ENCODE measurements around the gene PCDH9. TPM values are rescaled to one million over a fixed set of nuclear protein-coding genes. Genes with fewer than 3 reads are reported as not detected.

The PCDH9 gene
- total and polyA plus RNA-seq, 2 experiments from 2014 or later: 0.31 to 0.52 TPM

DNA sequence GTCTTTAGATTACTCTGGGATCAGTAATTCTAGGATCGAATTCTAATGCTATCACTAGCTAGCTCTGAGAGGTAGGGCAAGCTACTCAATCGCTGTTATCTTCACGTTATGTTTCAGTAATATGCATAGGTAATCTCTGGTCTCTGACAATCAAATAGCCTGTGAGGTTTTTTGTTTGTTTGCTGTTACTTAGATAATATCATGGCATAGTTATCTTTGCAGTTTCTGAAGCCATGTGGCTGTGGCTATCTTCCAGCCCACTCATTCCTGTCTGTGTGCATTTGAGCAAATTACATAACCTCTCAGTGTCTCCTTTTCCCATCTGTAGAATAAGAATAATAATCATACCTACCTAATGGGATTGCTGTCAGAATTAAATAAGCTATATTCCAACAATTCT is 330.2 kb downstream of the PCDH9 start (continued):
- TF ChIP-seq, protein P1, sequence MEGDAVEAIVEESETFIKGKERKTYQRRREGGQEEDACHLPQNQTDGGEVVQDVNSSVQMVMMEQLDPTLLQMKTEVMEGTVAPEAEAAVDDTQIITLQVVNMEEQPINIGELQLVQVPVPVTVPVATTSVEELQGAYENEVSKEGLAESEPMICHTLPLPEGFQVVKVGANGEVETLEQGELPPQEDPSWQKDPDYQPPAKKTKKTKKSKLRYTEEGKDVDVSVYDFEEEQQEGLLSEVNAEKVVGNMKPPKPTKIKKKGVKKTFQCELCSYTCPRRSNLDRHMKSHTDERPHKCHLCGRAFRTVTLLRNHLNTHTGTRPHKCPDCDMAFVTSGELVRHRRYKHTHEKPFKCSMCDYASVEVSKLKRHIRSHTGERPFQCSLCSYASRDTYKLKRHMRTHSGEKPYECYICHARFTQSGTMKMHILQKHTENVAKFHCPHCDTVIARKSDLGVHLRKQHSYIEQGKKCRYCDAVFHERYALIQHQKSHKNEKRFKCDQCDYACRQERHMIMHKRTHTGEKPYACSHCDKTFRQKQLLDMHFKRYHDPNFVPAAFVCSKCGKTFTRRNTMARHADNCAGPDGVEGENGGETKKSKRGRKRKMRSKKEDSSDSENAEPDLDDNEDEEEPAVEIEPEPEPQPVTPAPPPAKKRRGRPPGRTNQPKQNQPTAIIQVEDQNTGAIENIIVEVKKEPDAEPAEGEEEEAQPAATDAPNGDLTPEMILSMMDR (conservative IDR thresholded peaks at IDR 0.05; ENCODE audit: low read depth in 2 of 2): no peak
- TF ChIP-seq ETS1 (IDR thresholded peaks at IDR 0.05): no peak

- H3K9me2 ChIP-seq (ENCODE audit: insufficient read depth): no peaks in the 10 kb centered on the region
- no peak overlapping the region for H3K4me3 ChIP-seq
- no peaks in the 10 kb centered on the region for H3F3A ChIP-seq (replicated peaks; ENCODE audit: low read depth)
- H3K4me1 ChIP-seq (ENCODE audit: insufficient read depth): no peaks in the 10 kb centered on the region
- no peak overlapping the region for H2AFZ ChIP-seq
- H3K27ac Mint-ChIP-seq: no peak overlapping the region
- H3K36me3 ChIP-seq (ENCODE audit: insufficient read depth): no peaks in the 10 kb centered on the region
- H3K36me3 Mint-ChIP-seq (ENCODE audit: low read depth): no peaks in the 10 kb centered on the region
- no peak overlapping the region for H3K4me2 ChIP-seq
- H3K9me3 Mint-ChIP-seq: no peaks in the 10 kb centered on the region
- H3K27me3 Mint-ChIP-seq (ENCODE audit: insufficient read depth, low read depth, poor library complexity): peaks cover 2% of the 10 kb centered on the region
- H3K4me3 Mint-ChIP-seq: no peak overlapping the region
- TF ChIP-seq ETS1 (IDR thresholded peaks at IDR 0.05): no peak
- TF ChIP-seq EZH2phosphoT487 (IDR thresholded peaks at IDR 0.05; ENCODE audit: unreplicated experiment): no peak
- no peak for TF ChIP-seq POLR2AphosphoS5 (IDR thresholded peaks at IDR 0.05; ENCODE audit: low read depth)
- TF ChIP-seq, protein P2, sequence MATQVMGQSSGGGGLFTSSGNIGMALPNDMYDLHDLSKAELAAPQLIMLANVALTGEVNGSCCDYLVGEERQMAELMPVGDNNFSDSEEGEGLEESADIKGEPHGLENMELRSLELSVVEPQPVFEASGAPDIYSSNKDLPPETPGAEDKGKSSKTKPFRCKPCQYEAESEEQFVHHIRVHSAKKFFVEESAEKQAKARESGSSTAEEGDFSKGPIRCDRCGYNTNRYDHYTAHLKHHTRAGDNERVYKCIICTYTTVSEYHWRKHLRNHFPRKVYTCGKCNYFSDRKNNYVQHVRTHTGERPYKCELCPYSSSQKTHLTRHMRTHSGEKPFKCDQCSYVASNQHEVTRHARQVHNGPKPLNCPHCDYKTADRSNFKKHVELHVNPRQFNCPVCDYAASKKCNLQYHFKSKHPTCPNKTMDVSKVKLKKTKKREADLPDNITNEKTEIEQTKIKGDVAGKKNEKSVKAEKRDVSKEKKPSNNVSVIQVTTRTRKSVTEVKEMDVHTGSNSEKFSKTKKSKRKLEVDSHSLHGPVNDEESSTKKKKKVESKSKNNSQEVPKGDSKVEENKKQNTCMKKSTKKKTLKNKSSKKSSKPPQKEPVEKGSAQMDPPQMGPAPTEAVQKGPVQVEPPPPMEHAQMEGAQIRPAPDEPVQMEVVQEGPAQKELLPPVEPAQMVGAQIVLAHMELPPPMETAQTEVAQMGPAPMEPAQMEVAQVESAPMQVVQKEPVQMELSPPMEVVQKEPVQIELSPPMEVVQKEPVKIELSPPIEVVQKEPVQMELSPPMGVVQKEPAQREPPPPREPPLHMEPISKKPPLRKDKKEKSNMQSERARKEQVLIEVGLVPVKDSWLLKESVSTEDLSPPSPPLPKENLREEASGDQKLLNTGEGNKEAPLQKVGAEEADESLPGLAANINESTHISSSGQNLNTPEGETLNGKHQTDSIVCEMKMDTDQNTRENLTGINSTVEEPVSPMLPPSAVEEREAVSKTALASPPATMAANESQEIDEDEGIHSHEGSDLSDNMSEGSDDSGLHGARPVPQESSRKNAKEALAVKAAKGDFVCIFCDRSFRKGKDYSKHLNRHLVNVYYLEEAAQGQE (IDR thresholded peaks at IDR 0.05; ENCODE audit: unreplicated experiment): no peak
- H4K20me1 ChIP-seq (replicated peaks; ENCODE audit: insufficient read depth): no peaks in the 10 kb centered on the region
- ATAC-seq (no peak), DNase-seq (ENCODE audit: low spot score) (no peak)
- no peaks in the 10 kb centered on the region for H3K27me3 ChIP-seq (ENCODE audit: insufficient read depth)
- no peaks in the 10 kb centered on the region for H3K79me2 ChIP-seq (replicated peaks; ENCODE audit: insufficient read depth)
- H3K4me1 Mint-ChIP-seq: no peaks in the 10 kb centered on the region
- no peak overlapping the region for H3K27ac ChIP-seq (ENCODE audit: low read depth)
Observed at GRCh38 chr13:66896933-66897332, 333.2 kb downstream of the PCDH9 start.

DNA sequence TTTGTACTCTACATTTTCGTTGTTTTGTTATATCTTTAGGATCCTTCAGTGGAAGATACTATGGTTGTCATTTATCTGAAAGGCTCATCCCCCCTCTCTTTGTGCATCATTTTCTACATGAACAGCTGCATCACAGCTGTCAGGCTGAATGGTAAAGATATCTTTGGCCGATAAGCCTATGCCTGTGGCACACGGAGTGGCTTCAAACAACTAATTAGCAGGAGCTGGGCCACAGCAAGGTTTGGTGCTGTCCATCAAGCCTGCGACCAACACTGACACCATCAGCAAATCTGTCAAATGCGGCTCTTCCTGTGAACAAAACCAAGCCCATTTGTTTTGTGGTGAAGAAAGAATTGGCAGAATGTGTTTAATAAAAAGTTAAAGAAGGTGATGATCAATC is 334.4 kb downstream of the PCDH9 start:
- no peaks in the 10 kb centered on the region for H3K36me3 ChIP-seq (ENCODE audit: insufficient read depth)
- no peaks in the 10 kb centered on the region for H3K36me3 Mint-ChIP-seq (ENCODE audit: low read depth)
- no peaks in the 10 kb centered on the region for H3K9me3 Mint-ChIP-seq
- peaks cover 2% of the 10 kb centered on the region for H3K27me3 Mint-ChIP-seq (ENCODE audit: insufficient read depth, low read depth, poor library complexity)
- ATAC-seq (no peak), DNase-seq (ENCODE audit: low spot score) (no peak)
- no peaks in the 10 kb centered on the region for H3K4me1 ChIP-seq (ENCODE audit: insufficient read depth)
- no peaks in the 10 kb centered on the region for H3F3A ChIP-seq (replicated peaks; ENCODE audit: low read depth)
- H4K20me1 ChIP-seq (replicated peaks; ENCODE audit: insufficient read depth): no peaks in the 10 kb centered on the region
- no peaks in the 10 kb centered on the region for H3K4me1 Mint-ChIP-seq
- H3K4me2 ChIP-seq: no peak overlapping the region
- H3K4me3 ChIP-seq: no peak overlapping the region
- H3K27me3 ChIP-seq (ENCODE audit: insufficient read depth): no peaks in the 10 kb centered on the region
- no peaks in the 10 kb centered on the region for H3K9me2 ChIP-seq (ENCODE audit: insufficient read depth)
- H3K27ac Mint-ChIP-seq: no peak overlapping the region; the same call in 1 of the 2 replicates
- H3K27ac ChIP-seq (ENCODE audit: low read depth): no peak overlapping the region
- H3K4me3 Mint-ChIP-seq: no peak overlapping the region
- no peak overlapping the region for H2AFZ ChIP-seq
- no peaks in the 10 kb centered on the region for H3K79me2 ChIP-seq (replicated peaks; ENCODE audit: insufficient read depth)
- TF ChIP-seq EZH2phosphoT487 (IDR thresholded peaks at IDR 0.05; ENCODE audit: unreplicated experiment) (no peak), STAT1 (IDR thresholded peaks at IDR 0.05; ENCODE audit: unreplicated experiment) (no peak), ZNF331 (CRISPR knock-in tag; IDR thresholded peaks at IDR 0.05; ENCODE audit: low read depth) (no peak), NANOG (IDR thresholded peaks at IDR 0.05; ENCODE audit: borderline replicate concordance) (no peak), EZH2 (IDR thresholded peaks at IDR 0.05; ENCODE audit: low read depth, unreplicated experiment) (no peak), CREB1 (CRISPR knock-in tag; IDR thresholded peaks at IDR 0.05; ENCODE audit: low read depth) (no peak)

Measured in GM23338 (cell line).